SK-N-SH (cell line): Measurements from ENCODE around the gene HHIPL1. TPM values are rescaled to one million over a fixed set of nuclear protein-coding genes. Genes with fewer than 3 reads are reported as not detected.

Source experiments
- CTCF ChIA-PET: fragments of 300-600, 350-600 bp; formaldehyde crosslinking; extraction: SDS; loops from one replicate; lab custom pipeline; 2021; lab: Yijun Ruan, JAX
- POLR2A ChIA-PET: fragments of 350-600 bp; sonication (Branson Sonifier 250); formaldehyde crosslinking; extraction: SDS; loops from one replicate; lab custom pipeline; 2020; ENCODE audit warnings: antibody characterized with exemption, inconsistent platforms; lab: Yijun Ruan, JAX
- DNase-seq: peaks from one replicate; pipeline ENCODE4 v3.0.0; 2012
- H2AFZ ChIP-seq: fragments of 200-600 bp; sonication (generic); 2 replicates; pipeline ENCODE4 v1.8.1; 2016; ENCODE audit warnings: antibody characterized with exemption, mild to moderate bottlenecking, low read depth
- H3F3A ChIP-seq: fragments of 200-600 bp; sonication (generic); replicated peaks from 2 replicates; pipeline ENCODE3; 2016; ENCODE audit warnings: antibody characterized with exemption, mild to moderate bottlenecking; ENCODE audit not compliant: insufficient read depth
- H3K27ac ChIP-seq, 2 experiments: fragments of 200-500 bp in 1 of 2; fragments of 200-600 bp in 1 of 2; sonication (Bioruptor generic) in 1 of 2; sonication (generic), shearing (Covaris generic) in 1 of 2; 2 replicates each; pipeline versions ENCODE4 v1.5.1 to v1.6.1; 2014 to 2016; ENCODE audit warnings: low read depth in 2 of 2, inconsistent platforms in 1 of 2, low read length in 1 of 2, mild to moderate bottlenecking in 1 of 2, mixed read lengths in 1 of 2
- H3K27me3 ChIP-seq: fragments of 200-600 bp; sonication (generic), shearing (Covaris generic); 2 replicates; pipeline ENCODE4 v1.6.1; 2016; ENCODE audit warnings: mixed run types; ENCODE audit not compliant: insufficient read depth
- H3K36me3 ChIP-seq, 2 experiments: fragments of 200-500 bp in 1 of 2; fragments of 200-600 bp in 1 of 2; sonication (Bioruptor generic) in 1 of 2; sonication (generic) in 1 of 2; replicated peaks in 1 of 2; 2 replicates each; pipeline versions ENCODE3 to v1.5.1; 2014 to 2016; ENCODE audit warnings: low read length in 1 of 2, mild to moderate bottlenecking in 1 of 2; ENCODE audit not compliant: insufficient read depth in 2 of 2, control insufficient read depth in 1 of 2
- H3K4me1 ChIP-seq, 2 experiments: fragments of 200-500 bp in 1 of 2; fragments of 200-600 bp in 1 of 2; sonication (Bioruptor generic) in 1 of 2; sonication (generic), shearing (Covaris generic) in 1 of 2; 2 replicates each; pipeline versions ENCODE4 v1.5.1 to v1.6.1; 2014 to 2016; ENCODE audit warnings: low read depth in 1 of 2, low read length in 1 of 2, mixed run types in 1 of 2; ENCODE audit not compliant: insufficient read depth in 2 of 2, control insufficient read depth in 1 of 2
- H3K4me2 ChIP-seq: fragments of 200-600 bp; sonication (generic), shearing (Covaris generic); 2 replicates; pipeline ENCODE4 v1.6.1; 2017; ENCODE audit warnings: mixed run types
- H3K4me3 ChIP-seq, 2 experiments: fragments of 200-500 bp in 1 of 2; fragments of 200-600 bp in 1 of 2; sonication (Bioruptor generic) in 1 of 2; sonication (generic), shearing (Covaris generic) in 1 of 2; 2 replicates each; pipeline versions ENCODE4 v1.5.1 to v1.8.1; 2014 to 2016; ENCODE audit warnings: low read depth in 2 of 2, inconsistent platforms in 1 of 2, low read length in 1 of 2, mild to moderate bottlenecking in 1 of 2, mixed read lengths in 1 of 2, moderate library complexity in 1 of 2
- H3K79me2 ChIP-seq: fragments of 200-600 bp; sonication (generic); 2 replicates; pipeline ENCODE4 v1.8.1; 2017; ENCODE audit warnings: mild to moderate bottlenecking; ENCODE audit not compliant: insufficient read depth
- H3K9ac ChIP-seq: fragments of 200-600 bp; sonication (generic); 2 replicates; pipeline ENCODE4 v1.6.1; 2017; ENCODE audit warnings: mixed run types
- H3K9me2 ChIP-seq: fragments of 200-600 bp; sonication (generic); 2 replicates; pipeline ENCODE4 v1.6.1; 2017; ENCODE audit warnings: mixed run types
- H3K9me3 ChIP-seq: fragments of 200-600 bp; sonication (generic); 2 replicates; pipeline ENCODE4 v1.6.1; 2017; ENCODE audit warnings: mixed run types, mild to moderate bottlenecking, moderate library complexity
- H4K20me1 ChIP-seq: fragments of 200-600 bp; sonication (generic); 2 replicates; pipeline ENCODE4 v1.6.1; 2017; ENCODE audit warnings: mild to moderate bottlenecking, mixed run types; ENCODE audit not compliant: insufficient read depth
- CHD2 ChIP-seq: fragments of 150-350 bp; IDR thresholded peaks from 2 replicates; pipeline ENCODE4 v1.6.1; 2018; ENCODE audit warnings: low read length; ENCODE audit not compliant: partially characterized antibody
- ELF1 ChIP-seq: IDR thresholded peaks from 2 replicates; pipeline ENCODE4 v1.4.0; 2012
- FOSL2 ChIP-seq: IDR thresholded peaks from 2 replicates; pipeline ENCODE4 v1.4.0; 2012; ENCODE audit warnings: low read depth, mild to moderate bottlenecking, moderate library complexity, borderline replicate concordance
- FOXJ3 ChIP-seq: sonication (generic); formaldehyde crosslinking; IDR thresholded peaks from 2 replicates; pipeline ENCODE4 v1.5.1; 2020; ENCODE audit warnings: mild to moderate bottlenecking, missing genetic modification reagents
- FOXM1 ChIP-seq: IDR thresholded peaks from 2 replicates; pipeline ENCODE4 v1.4.0; 2012; ENCODE audit warnings: low read depth, mild to moderate bottlenecking
- GATA2 ChIP-seq: sonication (generic); formaldehyde crosslinking; IDR thresholded peaks from 2 replicates; pipeline ENCODE4 v1.5.0; 2020; ENCODE audit warnings: mild to moderate bottlenecking, missing genetic modification reagents
- IRF3 ChIP-seq: fragments of 150-350 bp; IDR thresholded peaks from 2 replicates; pipeline ENCODE4 v1.6.1; 2016; ENCODE audit warnings: mild to moderate bottlenecking, low read depth, low read length
- JUND ChIP-seq: IDR thresholded peaks from 2 replicates; pipeline ENCODE4 v1.4.0; 2012
- MXI1 ChIP-seq: IDR thresholded peaks from 2 replicates; pipeline ENCODE4 v1.6.1; 2012; ENCODE audit warnings: mild to moderate bottlenecking, low read depth, low read length, improper control_type of control experiment
- NFIC ChIP-seq: IDR thresholded peaks from 2 replicates; pipeline ENCODE4 v1.4.0; 2012; ENCODE audit warnings: borderline replicate concordance
- RCOR1 ChIP-seq: fragments of 150-350 bp; IDR thresholded peaks from 2 replicates; pipeline ENCODE4 v1.6.1; 2017; ENCODE audit warnings: antibody characterized with exemption, low read length
- RFX5 ChIP-seq: IDR thresholded peaks from 2 replicates; pipeline ENCODE4 v1.6.1; 2012; ENCODE audit warnings: mild to moderate bottlenecking, improper control_type of control experiment, low read length
- RXRA ChIP-seq: IDR thresholded peaks from 2 replicates; pipeline ENCODE4 v1.4.0; 2012; ENCODE audit warnings: low read depth, mild to moderate bottlenecking, borderline replicate concordance
- SMC3 ChIP-seq: IDR thresholded peaks from 2 replicates; pipeline ENCODE4 v1.6.1; 2012; ENCODE audit warnings: low read depth, low read length, improper control_type of control experiment
- TCF12 ChIP-seq: IDR thresholded peaks from 2 replicates; pipeline ENCODE4 v1.4.0; 2012
- TEAD4 ChIP-seq: IDR thresholded peaks from 2 replicates; pipeline ENCODE4 v1.4.0; 2012; ENCODE audit warnings: mild to moderate bottlenecking, borderline replicate concordance; ENCODE audit not compliant: insufficient read depth
- YY1 ChIP-seq: IDR thresholded peaks from 2 replicates; pipeline ENCODE4 v1.4.0; 2012; ENCODE audit warnings: low read depth, mild to moderate bottlenecking
- WGBS: methylation state at CpG from one replicate; pipeline ENCODE4 v1.1.6; 2017; ENCODE audit warnings: low lambda C conversion rate; 5-methylcytosine and 5-hydroxymethylcytosine counted together
- polyA plus RNA-seq, 3 experiments: library from polyadenylated mRNA; depleted of rRNA; stranded (reverse); fragments of >200 nt; gene quantifications; 2 replicates each; pipeline ENCODE4 v1.2.3, GENCODE V29; 2012
- TF ChIP-seq, protein P1 (sequence below): IDR thresholded peaks from 2 replicates; pipeline ENCODE4 v1.6.1; 2012; ENCODE audit warnings: mild to moderate bottlenecking, low read depth, low read length, moderate library complexity
- TF ChIP-seq, protein P2 (sequence below): IDR thresholded peaks from 2 replicates; pipeline ENCODE4 v1.4.0; 2012; ENCODE audit warnings: low read depth

The HHIPL1 gene
- polyA plus RNA-seq, 1 of the 3 experiments (the other 2 are of a cell fraction): 0.02 TPM

DNA sequence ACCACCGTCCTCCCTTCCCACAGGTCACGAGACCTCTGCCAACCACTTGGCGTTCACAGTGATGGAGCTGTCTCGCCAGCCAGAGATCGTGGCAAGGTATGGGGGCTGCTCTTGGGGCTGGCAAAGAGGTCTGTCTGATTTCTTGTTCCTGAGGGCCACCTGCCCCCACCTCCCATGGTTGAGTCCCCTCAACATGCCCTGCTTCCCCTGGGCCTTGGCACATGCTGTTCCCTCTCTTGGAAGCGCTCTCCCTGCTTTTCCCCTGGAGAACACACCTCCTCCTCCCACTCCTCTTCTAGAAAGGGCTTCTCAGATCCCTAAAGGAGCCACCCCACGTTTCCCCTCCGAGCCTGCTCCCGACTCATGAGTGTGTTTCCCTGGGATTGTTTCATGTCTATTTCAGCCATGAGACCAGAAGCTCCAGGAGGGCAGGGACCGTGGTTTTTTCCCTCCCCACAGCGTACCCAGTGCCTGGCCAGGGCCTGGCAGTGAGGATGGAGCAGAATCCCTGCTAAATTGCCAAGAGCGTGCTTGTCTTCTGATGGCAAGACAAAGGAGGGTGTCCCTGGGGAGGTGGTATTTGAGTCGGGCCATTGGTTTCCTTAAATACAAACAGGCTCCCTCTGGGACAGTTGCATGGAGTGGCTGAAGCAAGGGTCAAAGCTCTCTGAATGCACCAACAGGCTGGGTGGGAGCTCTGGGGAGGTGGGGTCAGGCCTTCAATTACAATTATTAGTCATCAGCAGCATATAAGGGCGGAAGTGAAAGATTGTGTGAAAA is 73.3 kb downstream of the HHIPL1 start:
- Histone ChIP-seq H3K4me3 (no peak overlapping the region), H3K27me3 (no peaks in the 10 kb centered on the region), H3K36me3 (no peaks in the 10 kb centered on the region), H3K4me2 (no peak overlapping the region), H2AFZ (no peak overlapping the region), H3K79me2 (no peaks in the 10 kb centered on the region), H3K9me2 (no peaks in the 10 kb centered on the region), H3K4me1 (no peaks in the 10 kb centered on the region), H3F3A (no peaks in the 10 kb centered on the region), H3K27ac (no peak overlapping the region), H3K9ac (no peak overlapping the region), H4K20me1 (no peaks in the 10 kb centered on the region), H3K9me3 (no peaks in the 10 kb centered on the region)
- TF ChIP-seq TCF12 (no peak), CHD2 (no peak), RXRA (no peak), NFIC (no peak), RFX5 (no peak), FOXJ3 (CRISPR knock-in tag) (no peak), TEAD4 (no peak), JUND (no peak), GATA2 (CRISPR knock-in tag) (no peak), YY1 (no peak)
- TF ChIP-seq, protein P1, sequence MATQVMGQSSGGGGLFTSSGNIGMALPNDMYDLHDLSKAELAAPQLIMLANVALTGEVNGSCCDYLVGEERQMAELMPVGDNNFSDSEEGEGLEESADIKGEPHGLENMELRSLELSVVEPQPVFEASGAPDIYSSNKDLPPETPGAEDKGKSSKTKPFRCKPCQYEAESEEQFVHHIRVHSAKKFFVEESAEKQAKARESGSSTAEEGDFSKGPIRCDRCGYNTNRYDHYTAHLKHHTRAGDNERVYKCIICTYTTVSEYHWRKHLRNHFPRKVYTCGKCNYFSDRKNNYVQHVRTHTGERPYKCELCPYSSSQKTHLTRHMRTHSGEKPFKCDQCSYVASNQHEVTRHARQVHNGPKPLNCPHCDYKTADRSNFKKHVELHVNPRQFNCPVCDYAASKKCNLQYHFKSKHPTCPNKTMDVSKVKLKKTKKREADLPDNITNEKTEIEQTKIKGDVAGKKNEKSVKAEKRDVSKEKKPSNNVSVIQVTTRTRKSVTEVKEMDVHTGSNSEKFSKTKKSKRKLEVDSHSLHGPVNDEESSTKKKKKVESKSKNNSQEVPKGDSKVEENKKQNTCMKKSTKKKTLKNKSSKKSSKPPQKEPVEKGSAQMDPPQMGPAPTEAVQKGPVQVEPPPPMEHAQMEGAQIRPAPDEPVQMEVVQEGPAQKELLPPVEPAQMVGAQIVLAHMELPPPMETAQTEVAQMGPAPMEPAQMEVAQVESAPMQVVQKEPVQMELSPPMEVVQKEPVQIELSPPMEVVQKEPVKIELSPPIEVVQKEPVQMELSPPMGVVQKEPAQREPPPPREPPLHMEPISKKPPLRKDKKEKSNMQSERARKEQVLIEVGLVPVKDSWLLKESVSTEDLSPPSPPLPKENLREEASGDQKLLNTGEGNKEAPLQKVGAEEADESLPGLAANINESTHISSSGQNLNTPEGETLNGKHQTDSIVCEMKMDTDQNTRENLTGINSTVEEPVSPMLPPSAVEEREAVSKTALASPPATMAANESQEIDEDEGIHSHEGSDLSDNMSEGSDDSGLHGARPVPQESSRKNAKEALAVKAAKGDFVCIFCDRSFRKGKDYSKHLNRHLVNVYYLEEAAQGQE: no peak
- TF ChIP-seq, protein P2, sequence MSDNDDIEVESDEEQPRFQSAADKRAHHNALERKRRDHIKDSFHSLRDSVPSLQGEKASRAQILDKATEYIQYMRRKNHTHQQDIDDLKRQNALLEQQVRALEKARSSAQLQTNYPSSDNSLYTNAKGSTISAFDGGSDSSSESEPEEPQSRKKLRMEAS: no peak
- DNase-seq: no peak
- CTCF ChIA-PET: interaction anchor here (1.1 to 2.5 kb wide), 5 partner anchors 10 to 164 kb away, joined by 3 to 13 read pairs (median 3); no protein-coding TSS in a partner anchor
- WGBS: 73% methylated on average over 13 of the region's 14 CpGs
- POLR2A ChIA-PET: no interaction called here

DNA sequence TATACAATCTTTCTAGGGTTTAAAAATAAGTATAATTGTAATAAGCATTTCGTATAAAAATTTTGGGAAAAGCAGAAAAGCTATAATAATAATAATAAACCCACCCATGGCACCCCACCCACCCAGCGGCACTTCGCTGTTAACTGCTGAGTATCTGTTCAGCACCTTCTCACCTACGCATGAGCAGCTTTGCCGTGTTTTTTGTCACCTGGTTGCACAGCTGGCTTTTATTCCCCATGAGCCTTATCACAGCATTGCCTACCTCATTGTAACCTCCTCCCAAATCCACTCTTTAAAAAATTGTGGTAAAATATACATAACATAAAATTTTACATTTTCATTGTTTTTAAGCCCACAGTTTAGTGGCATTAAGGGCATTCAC is 73.9 kb downstream of the HHIPL1 start:
- Histone ChIP-seq H3K4me3 (no peak overlapping the region), H4K20me1 (no peaks in the 10 kb centered on the region), H3K36me3 (no peaks in the 10 kb centered on the region), H3K4me1 (no peaks in the 10 kb centered on the region), H3K4me2 (no peak overlapping the region), H3K9me2 (no peaks in the 10 kb centered on the region), H3K9ac (no peak overlapping the region), H3K27me3 (no peaks in the 10 kb centered on the region), H3K27ac (no peak overlapping the region), H2AFZ (no peak overlapping the region), H3K79me2 (no peaks in the 10 kb centered on the region), H3K9me3 (no peaks in the 10 kb centered on the region), H3F3A (no peaks in the 10 kb centered on the region)
- ChIA-PET POLR2A (no interaction called here), CTCF (interaction anchor here (1.1 to 2.5 kb wide), 6 partner anchors 9 to 164 kb away, joined by 3 to 13 read pairs (median 4); no protein-coding TSS in a partner anchor)
- DNase-seq: no peak
- 86% methylated on average over 5 of the region's 5 CpGs for WGBS
- TF ChIP-seq TEAD4 (no peak), ELF1 (no peak), IRF3 (no peak), GATA2 (CRISPR knock-in tag) (no peak), RCOR1 (no peak), RFX5 (no peak), FOSL2 (no peak), FOXJ3 (CRISPR knock-in tag) (no peak), SMC3 (no peak), NFIC (no peak), YY1 (no peak), MXI1 (no peak), FOXM1 (no peak), JUND (no peak), RXRA (no peak)
- TF ChIP-seq, protein P1: no peak
